ENCODE data around the gene TPO.
"Not testable (repeated sequence)": the region's sequence is repeated elsewhere in the genome, so short reads cannot be mapped to it uniquely, and the experiment has no call there.

DNA sequence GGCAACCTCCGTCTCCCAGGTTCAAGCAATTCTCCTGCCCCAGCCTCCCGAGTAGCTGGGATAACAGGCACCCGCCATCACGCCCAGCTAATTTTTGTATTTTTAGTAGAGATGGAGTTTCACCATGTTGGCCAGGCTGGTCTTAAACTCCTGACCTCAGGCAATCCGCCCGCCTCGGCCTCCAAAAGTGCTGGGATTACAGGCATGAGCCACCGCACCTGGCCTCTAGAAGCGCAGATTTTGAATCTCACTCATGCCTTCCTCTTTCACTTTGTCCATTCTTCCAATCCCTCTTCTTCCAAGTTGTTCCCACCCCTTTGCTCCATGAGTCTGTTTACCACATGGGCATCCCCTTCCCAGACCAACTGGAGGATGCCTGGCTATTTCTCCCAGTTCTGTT lies 79.0 kb downstream of the TPO start:
- TF ChIP-seq, protein P1, sequence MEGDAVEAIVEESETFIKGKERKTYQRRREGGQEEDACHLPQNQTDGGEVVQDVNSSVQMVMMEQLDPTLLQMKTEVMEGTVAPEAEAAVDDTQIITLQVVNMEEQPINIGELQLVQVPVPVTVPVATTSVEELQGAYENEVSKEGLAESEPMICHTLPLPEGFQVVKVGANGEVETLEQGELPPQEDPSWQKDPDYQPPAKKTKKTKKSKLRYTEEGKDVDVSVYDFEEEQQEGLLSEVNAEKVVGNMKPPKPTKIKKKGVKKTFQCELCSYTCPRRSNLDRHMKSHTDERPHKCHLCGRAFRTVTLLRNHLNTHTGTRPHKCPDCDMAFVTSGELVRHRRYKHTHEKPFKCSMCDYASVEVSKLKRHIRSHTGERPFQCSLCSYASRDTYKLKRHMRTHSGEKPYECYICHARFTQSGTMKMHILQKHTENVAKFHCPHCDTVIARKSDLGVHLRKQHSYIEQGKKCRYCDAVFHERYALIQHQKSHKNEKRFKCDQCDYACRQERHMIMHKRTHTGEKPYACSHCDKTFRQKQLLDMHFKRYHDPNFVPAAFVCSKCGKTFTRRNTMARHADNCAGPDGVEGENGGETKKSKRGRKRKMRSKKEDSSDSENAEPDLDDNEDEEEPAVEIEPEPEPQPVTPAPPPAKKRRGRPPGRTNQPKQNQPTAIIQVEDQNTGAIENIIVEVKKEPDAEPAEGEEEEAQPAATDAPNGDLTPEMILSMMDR (IDR thresholded peaks at IDR 0.05), result not testable (repeated sequence)
- TF ChIP-seq POLR2AphosphoS5 (IDR thresholded peaks at IDR 0.05), result not testable (repeated sequence)
